HepG2 (cell line): ENCODE results near the gene TMCO6. TPM values are rescaled to one million over a fixed set of nuclear protein-coding genes. Genes with fewer than 3 reads are reported as not detected.
A peak's percentile ranks its signal among the peaks of the same experiment; 100 is the strongest.

Experiments
- ARNT2 ChIP-seq: sonication (generic); formaldehyde crosslinking; IDR thresholded peaks from 2 replicates; pipeline ENCODE4 v1.8.0; 2022; ENCODE audit warnings: mild to moderate bottlenecking, low read depth, missing genetic modification reagents, moderate library complexity
- CCDC6 ChIP-seq: sonication (generic); formaldehyde crosslinking; IDR thresholded peaks from 2 replicates; pipeline ENCODE4 v1.8.1; 2022; ENCODE audit warnings: mild to moderate bottlenecking, missing genetic modification reagents, moderate library complexity
- NFATC3 ChIP-seq: sonication (generic); formaldehyde crosslinking; IDR thresholded peaks from 2 replicates; pipeline ENCODE4 v1.5.1; 2020; ENCODE audit warnings: mild to moderate bottlenecking, missing genetic modification reagents
- NR2F2 ChIP-seq: IDR thresholded peaks from 2 replicates; pipeline ENCODE4 v1.6.1; 2012; ENCODE audit warnings: low read depth, inconsistent platforms, borderline replicate concordance
- NR2F6 ChIP-seq, 2 experiments: IDR thresholded peaks; 2 replicates each; pipeline ENCODE4 v1.6.1; 2016; ENCODE audit warnings: antibody characterized with exemption in 1 of 2, mild to moderate bottlenecking in 1 of 2
- POLR2AphosphoS5 ChIP-seq: IDR thresholded peaks from 2 replicates; pipeline ENCODE4 v1.6.1; 2012; ENCODE audit warnings: low read depth, low read length
- SMC3 ChIP-seq: IDR thresholded peaks from 2 replicates; pipeline ENCODE4 v1.6.1; 2011; ENCODE audit warnings: low read length, improper control_type of control experiment
- SRSF1 ChIP-seq: fragments of 200-400 bp; formaldehyde crosslinking; optimal IDR thresholded peaks from 2 replicates; pipeline ENCODE3; 2017; ENCODE audit warnings: mild to moderate bottlenecking, low read depth, low read length, moderate library complexity
- TBX2 ChIP-seq: sonication (generic); formaldehyde crosslinking; IDR thresholded peaks from 2 replicates; pipeline ENCODE4 v1.5.0; 2020; ENCODE audit warnings: missing genetic modification reagents, mild to moderate bottlenecking, borderline replicate concordance
- UBTF ChIP-seq: sonication (generic); formaldehyde crosslinking; IDR thresholded peaks from 2 replicates; pipeline ENCODE4 v1.4.0; 2020; ENCODE audit warnings: mild to moderate bottlenecking, missing genetic modification reagents
- ZC3H4 ChIP-seq: sonication (generic); formaldehyde crosslinking; IDR thresholded peaks from 2 replicates; pipeline ENCODE4 v1.4.0; 2020; ENCODE audit warnings: missing genetic modification reagents, borderline replicate concordance
- ZNF160 ChIP-seq: sonication (generic); formaldehyde crosslinking; IDR thresholded peaks from 2 replicates; pipeline ENCODE4 v1.8.0; 2022; ENCODE audit warnings: mild to moderate bottlenecking, inconsistent platforms, missing genetic modification reagents
- ZNF33B ChIP-seq: sonication (generic); formaldehyde crosslinking; IDR thresholded peaks from 2 replicates; pipeline ENCODE4 v1.5.1; 2020; ENCODE audit warnings: mild to moderate bottlenecking, missing genetic modification reagents
- ZNF546 ChIP-seq: sonication (generic); formaldehyde crosslinking; conservative IDR thresholded peaks from 2 replicates; pipeline ENCODE4 v1.8.1; 2023; ENCODE audit warnings: mild to moderate bottlenecking, missing genetic modification reagents
- polyA plus RNA-seq, 8 experiments: library from polyadenylated mRNA; depleted of rRNA in 3 of 8; stranded (reverse) in 7 of 8; unstranded in 1 of 8; fragments of >200 nt; fragmentation: Illumina TruSeq in 4 of 8; extraction: Trizol in 4 of 8; gene quantifications; 2 replicates each; pipeline versions ENCODE4 v1.2.1 to v1.2.3, GENCODE V29; 2011 to 2016; ENCODE audit warnings: low read depth in 4 of 8, missing spikeins in 1 of 8, mixed read lengths in 1 of 8; ENCODE audit not compliant: insufficient read depth in 1 of 8
- total RNA-seq, 5 experiments: library from RNA; depleted of rRNA; stranded (reverse); fragments of >200 nt; fragmentation: Illumina TruSeq; extraction: Trizol; gene quantifications; 2 replicates each; pipeline ENCODE4 v1.2.3, GENCODE V29; 2016; ENCODE audit warnings: low read depth in 1 of 5
- TF ChIP-seq, protein P1 (sequence below): sonication (generic); formaldehyde crosslinking; IDR thresholded peaks from 2 replicates; pipeline ENCODE4 v1.5.0; 2020; ENCODE audit warnings: missing genetic modification reagents
- TF ChIP-seq, protein P2 (sequence below): sonication (generic); formaldehyde crosslinking; IDR thresholded peaks from 2 replicates; pipeline ENCODE4 v1.5.1; 2020; ENCODE audit warnings: mild to moderate bottlenecking, missing genetic modification reagents, borderline replicate concordance
- TF ChIP-seq, protein P3 (sequence below): IDR thresholded peaks from 2 replicates; pipeline ENCODE4 v1.6.1; 2012; ENCODE audit warnings: inconsistent platforms
- TF ChIP-seq, protein P4 (sequence below): sonication (generic); formaldehyde crosslinking; IDR thresholded peaks from 2 replicates; pipeline ENCODE4 v1.8.1; 2023; ENCODE audit warnings: mild to moderate bottlenecking, inconsistent platforms, moderate library complexity, missing genetic modification reagents, borderline replicate concordance

Gene TMCO6
- total and polyA plus RNA-seq, 2 of the 13 experiments (the other 11 are each of a cell fraction or from before 2014, with no cell fraction given): 16.6 to 28.2 TPM

GRCh38 chr5:140639148-140639981 is at the start of gene TMCO6 (continued):
- TF ChIP-seq ZC3H4 (CRISPR knock-in tag): peak; percentile 6; the same call in 1 of the 2 replicates
- TF ChIP-seq ARNT2 (CRISPR knock-in tag): peak; percentile 90; the same call in 1 of the 2 replicates
- TF ChIP-seq UBTF (CRISPR knock-in tag): peak; percentile 64
- peak; percentile 85 for TF ChIP-seq NR2F2
- 0 out of 2 replicates have a peak, but pooled peaks have one; percentile 83 for TF ChIP-seq NFATC3 (CRISPR knock-in tag)
- TF ChIP-seq, protein P1, sequence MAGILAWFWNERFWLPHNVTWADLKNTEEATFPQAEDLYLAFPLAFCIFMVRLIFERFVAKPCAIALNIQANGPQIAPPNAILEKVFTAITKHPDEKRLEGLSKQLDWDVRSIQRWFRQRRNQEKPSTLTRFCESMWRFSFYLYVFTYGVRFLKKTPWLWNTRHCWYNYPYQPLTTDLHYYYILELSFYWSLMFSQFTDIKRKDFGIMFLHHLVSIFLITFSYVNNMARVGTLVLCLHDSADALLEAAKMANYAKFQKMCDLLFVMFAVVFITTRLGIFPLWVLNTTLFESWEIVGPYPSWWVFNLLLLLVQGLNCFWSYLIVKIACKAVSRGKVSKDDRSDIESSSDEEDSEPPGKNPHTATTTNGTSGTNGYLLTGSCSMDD (CRISPR knock-in tag): no peak
- peak; percentile 77 for TF ChIP-seq TBX2 (CRISPR knock-in tag)
- TF ChIP-seq ZNF33B (CRISPR knock-in tag): no peak; the same call in 1 of the 2 replicates
- TF ChIP-seq, protein P2, sequence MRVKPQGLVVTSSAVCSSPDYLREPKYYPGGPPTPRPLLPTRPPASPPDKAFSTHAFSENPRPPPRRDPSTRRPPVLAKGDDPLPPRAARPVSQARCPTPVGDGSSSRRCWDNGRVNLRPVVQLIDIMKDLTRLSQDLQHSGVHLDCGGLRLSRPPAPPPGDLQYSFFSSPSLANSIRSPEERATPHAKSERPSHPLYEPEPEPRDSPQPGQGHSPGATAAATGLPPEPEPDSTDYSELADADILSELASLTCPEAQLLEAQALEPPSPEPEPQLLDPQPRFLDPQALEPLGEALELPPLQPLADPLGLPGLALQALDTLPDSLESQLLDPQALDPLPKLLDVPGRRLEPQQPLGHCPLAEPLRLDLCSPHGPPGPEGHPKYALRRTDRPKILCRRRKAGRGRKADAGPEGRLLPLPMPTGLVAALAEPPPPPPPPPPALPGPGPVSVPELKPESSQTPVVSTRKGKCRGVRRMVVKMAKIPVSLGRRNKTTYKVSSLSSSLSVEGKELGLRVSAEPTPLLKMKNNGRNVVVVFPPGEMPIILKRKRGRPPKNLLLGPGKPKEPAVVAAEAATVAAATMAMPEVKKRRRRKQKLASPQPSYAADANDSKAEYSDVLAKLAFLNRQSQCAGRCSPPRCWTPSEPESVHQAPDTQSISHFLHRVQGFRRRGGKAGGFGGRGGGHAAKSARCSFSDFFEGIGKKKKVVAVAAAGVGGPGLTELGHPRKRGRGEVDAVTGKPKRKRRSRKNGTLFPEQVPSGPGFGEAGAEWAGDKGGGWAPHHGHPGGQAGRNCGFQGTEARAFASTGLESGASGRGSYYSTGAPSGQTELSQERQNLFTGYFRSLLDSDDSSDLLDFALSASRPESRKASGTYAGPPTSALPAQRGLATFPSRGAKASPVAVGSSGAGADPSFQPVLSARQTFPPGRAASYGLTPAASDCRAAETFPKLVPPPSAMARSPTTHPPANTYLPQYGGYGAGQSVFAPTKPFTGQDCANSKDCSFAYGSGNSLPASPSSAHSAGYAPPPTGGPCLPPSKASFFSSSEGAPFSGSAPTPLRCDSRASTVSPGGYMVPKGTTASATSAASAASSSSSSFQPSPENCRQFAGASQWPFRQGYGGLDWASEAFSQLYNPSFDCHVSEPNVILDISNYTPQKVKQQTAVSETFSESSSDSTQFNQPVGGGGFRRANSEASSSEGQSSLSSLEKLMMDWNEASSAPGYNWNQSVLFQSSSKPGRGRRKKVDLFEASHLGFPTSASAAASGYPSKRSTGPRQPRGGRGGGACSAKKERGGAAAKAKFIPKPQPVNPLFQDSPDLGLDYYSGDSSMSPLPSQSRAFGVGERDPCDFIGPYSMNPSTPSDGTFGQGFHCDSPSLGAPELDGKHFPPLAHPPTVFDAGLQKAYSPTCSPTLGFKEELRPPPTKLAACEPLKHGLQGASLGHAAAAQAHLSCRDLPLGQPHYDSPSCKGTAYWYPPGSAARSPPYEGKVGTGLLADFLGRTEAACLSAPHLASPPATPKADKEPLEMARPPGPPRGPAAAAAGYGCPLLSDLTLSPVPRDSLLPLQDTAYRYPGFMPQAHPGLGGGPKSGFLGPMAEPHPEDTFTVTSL (CRISPR knock-in tag): no peak; the same call in 1 of the 2 replicates
- peak; percentile 12 for TF ChIP-seq ZNF160 (CRISPR knock-in tag)
- TF ChIP-seq SMC3: peak; percentile 39; the same call in 1 of the 2 replicates
- TF ChIP-seq, protein P3, sequence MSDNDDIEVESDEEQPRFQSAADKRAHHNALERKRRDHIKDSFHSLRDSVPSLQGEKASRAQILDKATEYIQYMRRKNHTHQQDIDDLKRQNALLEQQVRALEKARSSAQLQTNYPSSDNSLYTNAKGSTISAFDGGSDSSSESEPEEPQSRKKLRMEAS: peak; percentile 90
- peak; percentile 85 for TF ChIP-seq POLR2AphosphoS5
- TF ChIP-seq CCDC6 (CRISPR knock-in tag): 0 out of 2 replicates have a peak, but pooled peaks have one; percentile 58
- TF ChIP-seq SRSF1: no peak
- peak; percentile 93 for TF ChIP-seq NR2F6 (IDR thresholded peaks at IDR 0.05)
- TF ChIP-seq NR2F6 (CRISPR knock-in tag; IDR thresholded peaks at IDR 0.05): peak; percentile 96
- TF ChIP-seq, protein P4, sequence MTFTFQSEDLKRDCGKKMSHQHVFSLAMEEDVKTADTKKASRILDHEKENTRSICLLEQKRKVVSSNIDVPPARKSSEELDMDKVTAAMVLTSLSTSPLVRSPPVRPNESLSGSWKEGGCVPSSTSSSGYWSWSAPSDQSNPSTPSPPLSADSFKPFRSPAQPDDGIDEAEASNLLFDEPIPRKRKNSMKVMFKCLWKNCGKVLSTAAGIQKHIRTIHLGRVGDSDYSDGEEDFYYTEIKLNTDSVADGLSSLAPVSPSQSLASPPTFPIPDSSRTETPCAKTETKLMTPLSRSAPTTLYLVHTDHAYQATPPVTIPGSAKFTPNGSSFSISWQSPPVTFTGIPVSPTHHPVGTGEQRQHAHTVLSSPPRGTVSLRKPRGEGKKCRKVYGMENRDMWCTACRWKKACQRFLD (CRISPR knock-in tag): peak; percentile 72
- TF ChIP-seq ZNF546: 0 out of 2 replicates have a peak, but pooled peaks have one; percentile 58
